ENCODE data around the gene OLFML3. TPM values are rescaled to one million over a fixed set of nuclear protein-coding genes. Genes with fewer than 3 reads are reported as not detected.

Gene OLFML3
- total RNA-seq, result under 1 TPM in 1 of 3 donors, not detected in 2; 0.16 TPM
- total RNA-seq (2013), result 0.07 TPM

GRCh38 chr1:113978863-113979702 is at the start of gene OLFML3:
Gene OLFML3, plus strand, starts transcription at chr1:113979474. Its CDS starts 43 bp downstream, at chr1:113979517.
- Histone ChIP-seq H3K4me3 (ENCODE audit: low read length) (no peak within 1 kb of the TSS), H3K36me3 (ENCODE audit: control insufficient read depth, insufficient read depth, low read length) (peaks cover 3% of the 10 kb centered on the region), H3K4me1 (ENCODE audit: control insufficient read depth, insufficient read depth, low read length) (peaks cover 35% of the 10 kb centered on the region), H3K9me3 (ENCODE audit: control insufficient read depth, insufficient read depth, low read length) (no peaks in the 10 kb centered on the region), H3K27me3 (ENCODE audit: control insufficient read depth, insufficient read depth, low read length) (no peaks in the 10 kb centered on the region), H3K27ac (ENCODE audit: low read length) (no peak within 1 kb of the TSS)
- WGBS (ENCODE audit: insufficient coverage), result 50% methylated on average over 12 of the region's 13 CpGs
- TF ChIP-seq CTCF (IDR thresholded peaks at IDR 0.05), result peak; percentile 76
- intact Hi-C loops (cut with micrococcal nuclease), result loop anchor here (1.0 to 5.0 kb wide), 5 partner anchors 304 to 578 kb away; partner anchors contain the start of gene TRIM33
- peak within 1 kb of the TSS; percentile 42 for H3K4me3 Mint-ChIP-seq
- H3K9me3 Mint-ChIP-seq, result no peaks in the 10 kb centered on the region
- H3K36me3 Mint-ChIP-seq, result peaks cover 5% of the 10 kb centered on the region
- H3K27ac Mint-ChIP-seq, result peak within 1 kb of the TSS; percentile 49 to 83
- peak; percentile 49 to 70 for DNase-seq
- peak; percentile 27 to 42 (median 37) for ATAC-seq
- H3K4me1 Mint-ChIP-seq, result peaks cover 54 to 65% of the 10 kb centered on the region in 2 donors
- H3K27me3 Mint-ChIP-seq (ENCODE audit: low read depth in 2 of 2), result no peaks in the 10 kb centered on the region

- Histone ChIP-seq H3K27me3 (ENCODE audit: control insufficient read depth, insufficient read depth, low read length) (no peaks in the 10 kb centered on the region), H3K4me1 (ENCODE audit: control insufficient read depth, insufficient read depth, low read length) (peaks cover 34% of the 10 kb centered on the region), H3K27ac (ENCODE audit: low read length) (peak overlapping the region; percentile 98), H3K4me3 (ENCODE audit: low read length) (peak overlapping the region; percentile 80), H3K9me3 (ENCODE audit: control insufficient read depth, insufficient read depth, low read length) (no peaks in the 10 kb centered on the region), H3K36me3 (ENCODE audit: control insufficient read depth, insufficient read depth, low read length) (no peaks in the 10 kb centered on the region)
- DNase-seq (peak; percentile 78 to 95), ATAC-seq (peak; percentile 47 to 71 (median 62))
- no peaks in the 10 kb centered on the region for H3K27me3 Mint-ChIP-seq (ENCODE audit: low read depth in 2 of 2)
- peak overlapping the region; percentile 98 for H3K4me3 Mint-ChIP-seq
- H3K4me1 Mint-ChIP-seq, result peaks cover 59 to 63% of the 10 kb centered on the region in 2 donors
- H3K36me3 Mint-ChIP-seq, result no peaks in the 10 kb centered on the region
- TF ChIP-seq CTCF (IDR thresholded peaks at IDR 0.05), result no peak
- under 1% methylated on average over 64 of the region's 64 CpGs for WGBS (ENCODE audit: insufficient coverage)
- H3K27ac Mint-ChIP-seq, result peak overlapping the region; percentile 96 to 99
- intact Hi-C loops (cut with micrococcal nuclease), result loop anchor here (1.0 to 5.0 kb wide), 10 partner anchors 10 to 827 kb away; partner anchors contain the start of genes CSDE1, DCLRE1B, PTPN22 and RSBN1
- no peaks in the 10 kb centered on the region for H3K9me3 Mint-ChIP-seq
Observed at GRCh38 chr1:113929750-113930498, 49.4 kb upstream of the OLFML3 start.

GRCh38 chr1:113930499-113931161 is 48.6 kb upstream of the OLFML3 start:
- DNase-seq, result peak; percentile 79 to 95
- Mint-ChIP-seq H3K27ac (peak overlapping the region; percentile 96 to 99), H3K4me3 (peak overlapping the region; percentile 98), H3K36me3 (no peaks in the 10 kb centered on the region), H3K9me3 (no peaks in the 10 kb centered on the region), H3K4me1 (peaks cover 65 to 68% of the 10 kb centered on the region in 2 donors), H3K27me3 (ENCODE audit: low read depth in 2 of 2) (no peaks in the 10 kb centered on the region)
- Histone ChIP-seq H3K4me3 (ENCODE audit: low read length) (peak overlapping the region; percentile 80), H3K27ac (ENCODE audit: low read length) (peak overlapping the region; percentile 98), H3K36me3 (ENCODE audit: control insufficient read depth, insufficient read depth, low read length) (no peaks in the 10 kb centered on the region), H3K9me3 (ENCODE audit: control insufficient read depth, insufficient read depth, low read length) (no peaks in the 10 kb centered on the region), H3K4me1 (ENCODE audit: control insufficient read depth, insufficient read depth, low read length) (peaks cover 38% of the 10 kb centered on the region), H3K27me3 (ENCODE audit: control insufficient read depth, insufficient read depth, low read length) (no peaks in the 10 kb centered on the region)
- 0% methylated on average over 7 of the region's 8 CpGs for WGBS (ENCODE audit: insufficient coverage)
- intact Hi-C loops (cut with micrococcal nuclease), result loop anchor here (1.0 to 5.0 kb wide), 8 partner anchors 10 to 826 kb away; partner anchors contain the start of genes CSDE1, PTPN22 and RSBN1
- TF ChIP-seq CTCF (IDR thresholded peaks at IDR 0.05), result no peak
- peak; percentile 39 to 63 (median 59) for ATAC-seq

All from natural killer cell (primary cell).